PC-3 (cell line): ENCODE data around the gene HPS6. TPM values are rescaled to one million over a fixed set of nuclear protein-coding genes. Genes with fewer than 3 reads are reported as not detected.

ENCODE experiments used
- ATAC-seq: fragments of 200-7000 bp; cut with Tn5 transposase; 2 replicates; pipeline ENCODE4 v1.9.1; 2020; ENCODE audit warnings: mild to moderate bottlenecking, moderate library complexity
- BruUV-seq: library from RNA; stranded (reverse); fragments of 400-500 nt; replicated peaks from 2 replicates; lab custom pipeline; 2021; lab: Mats Ljungman, UMichigan
- CTCF ChIA-PET: fragments of 300-600 bp; sonication (Branson Sonifier 250); formaldehyde crosslinking; loops from one replicate; lab custom pipeline; 2022; ENCODE audit warnings: antibody characterized with exemption; lab: Charles Lee
- POLR2A ChIA-PET: fragments of 300-600 bp; sonication (Branson Sonifier 250); formaldehyde crosslinking; loops from one replicate; lab custom pipeline; 2022; ENCODE audit warnings: antibody characterized with exemption; ENCODE audit not compliant: unreplicated experiment; lab: Charles Lee
- DNase-seq: peaks from one replicate; pipeline ENCODE4 v3.0.0-alpha.2; 2015
- H2AFZ ChIP-seq: fragments of 300-600 bp; sonication (generic); 2 replicates; pipeline ENCODE4 v1.6.0; 2016; ENCODE audit warnings: antibody characterized with exemption, low read length
- H3F3A ChIP-seq: fragments of 300-600 bp; sonication (generic); one replicate; pipeline ENCODE4 v1.6.0; 2017; ENCODE audit warnings: antibody characterized with exemption, low read length, control low read depth, mild to moderate bottlenecking; ENCODE audit not compliant: unreplicated experiment
- H3K27ac ChIP-seq: fragments of 300-600 bp; sonication (generic); 2 replicates; pipeline ENCODE4 v1.5.1; 2016; ENCODE audit warnings: mild to moderate bottlenecking, low read length
- H3K27me3 ChIP-seq: fragments of 300-600 bp; sonication (generic); 2 replicates; pipeline ENCODE4 v1.6.1; 2016; ENCODE audit warnings: low read length, mixed read lengths
- H3K36me3 ChIP-seq: fragments of 300-600 bp; sonication (generic); 2 replicates; pipeline ENCODE4 v1.6.1; 2016; ENCODE audit warnings: low read depth, mixed run types, low read length, mixed read lengths
- H3K4me1 ChIP-seq: fragments of 300-600 bp; sonication (generic); 2 replicates; pipeline ENCODE4 v1.5.1; 2016; ENCODE audit warnings: low read length; ENCODE audit not compliant: insufficient read depth
- H3K4me2 ChIP-seq: fragments of 300-600 bp; sonication (generic); 2 replicates; pipeline ENCODE4 v1.6.0; 2016; ENCODE audit warnings: low read length
- H3K4me3 ChIP-seq: fragments of 300-600 bp; sonication (generic); 2 replicates; pipeline ENCODE4 v1.5.1; 2016; ENCODE audit warnings: mild to moderate bottlenecking, low read length, mixed read lengths
- H3K79me2 ChIP-seq: fragments of 300-600 bp; sonication (generic); 2 replicates; pipeline ENCODE4 v1.6.1; 2017; ENCODE audit warnings: low read length, mixed read lengths
- H3K9ac ChIP-seq: fragments of 300-600 bp; sonication (generic); 2 replicates; pipeline ENCODE4 v1.6.0; 2016; ENCODE audit warnings: mild to moderate bottlenecking, low read length
- H3K9me2 ChIP-seq: fragments of 300-600 bp; sonication (generic); replicated peaks from 2 replicates; pipeline ENCODE4 v1.6.1; 2016; ENCODE audit warnings: mixed run types, low read length, mixed read lengths
- H3K9me3 ChIP-seq: fragments of 300-600 bp; sonication (generic); 2 replicates; pipeline ENCODE4 v1.6.1; 2016; ENCODE audit warnings: low read length, mixed read lengths
- H4K20me1 ChIP-seq: fragments of 300-600 bp; sonication (generic); 2 replicates; pipeline ENCODE4 v1.6.1; 2016; ENCODE audit warnings: low read length, mixed read lengths
- EZH2 ChIP-seq: fragments of 300-600 bp; sonication (generic); IDR thresholded peaks from one replicate; pipeline ENCODE4 v1.6.1; 2017; ENCODE audit warnings: antibody characterized with exemption, mild to moderate bottlenecking, low read length; ENCODE audit not compliant: unreplicated experiment
- EZH2phosphoT487 ChIP-seq: fragments of 300-600 bp; sonication (generic); IDR thresholded peaks from 2 replicates; pipeline ENCODE4 v1.6.1; 2018; ENCODE audit warnings: mild to moderate bottlenecking, antibody characterized with exemption, low read length, borderline replicate concordance
- intact Hi-C: fragments of 100-400 bp; cut with micrococcal nuclease; formaldehyde crosslinking; loops from 2 replicates; pipeline ENCODE4 v1.9.0; 2023
- total RNA-seq: library from RNA; depleted of rRNA; stranded (reverse); fragments of >200 nt; gene quantifications from 2 replicates; pipeline ENCODE4 v1.2.3, GENCODE V29; 2014; rRNA removed
- TF ChIP-seq, protein P1 (sequence below): fragments of 300-600 bp; sonication (generic); conservative IDR thresholded peaks from 2 replicates; pipeline ENCODE4 v1.5.1; 2017; ENCODE audit warnings: antibody characterized with exemption, low read depth, mild to moderate bottlenecking, low read length

HPS6 gene
- total RNA-seq, 1 experiment from 2014 or later = 24.0 TPM

DNA sequence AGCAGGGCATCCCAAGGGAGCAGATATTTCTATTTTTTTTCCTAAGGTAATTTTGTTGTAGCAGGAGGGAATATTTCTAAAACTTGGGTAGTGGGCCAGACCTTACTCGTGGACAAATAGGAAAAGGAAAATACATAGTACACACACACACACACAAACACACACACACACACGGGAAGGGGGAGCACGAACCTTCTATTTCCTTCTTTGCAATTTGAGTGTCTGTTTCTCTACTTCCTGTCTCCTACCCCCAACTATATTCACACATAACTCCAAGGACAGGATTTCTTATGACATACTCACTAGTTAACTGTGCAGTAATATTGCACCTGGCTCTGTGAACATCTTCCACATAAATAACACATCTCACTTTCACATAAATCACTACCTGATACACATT lies 50.6 kb downstream of the HPS6 start:
- Histone ChIP-seq H3F3A (no peaks in the 10 kb centered on the region), H3K79me2 (peaks cover 77% of the 10 kb centered on the region), H3K27ac (no peak overlapping the region), H3K36me3 (no peaks in the 10 kb centered on the region), H2AFZ (no peak overlapping the region), H3K4me1 (peaks cover 43% of the 10 kb centered on the region), H4K20me1 (peaks cover 10% of the 10 kb centered on the region), H3K4me2 (peak overlapping the region; percentile 89; the same call in 1 of the 2 replicates), H3K9me3 (no peaks in the 10 kb centered on the region), H3K27me3 (no peaks in the 10 kb centered on the region), H3K4me3 (no peak overlapping the region), H3K9me2 (no peaks in the 10 kb centered on the region), H3K9ac (no peak overlapping the region)
- POLR2A ChIA-PET = no interaction called here
- CTCF ChIA-PET = interaction anchor here (0.5 kb wide), 1 partner anchor 1049 kb away, joined by 4 read pairs; no protein-coding TSS in a partner anchor
- intact Hi-C loops = no loop called here
- BruUV-seq = no TSS peak
- TF ChIP-seq, protein P1, sequence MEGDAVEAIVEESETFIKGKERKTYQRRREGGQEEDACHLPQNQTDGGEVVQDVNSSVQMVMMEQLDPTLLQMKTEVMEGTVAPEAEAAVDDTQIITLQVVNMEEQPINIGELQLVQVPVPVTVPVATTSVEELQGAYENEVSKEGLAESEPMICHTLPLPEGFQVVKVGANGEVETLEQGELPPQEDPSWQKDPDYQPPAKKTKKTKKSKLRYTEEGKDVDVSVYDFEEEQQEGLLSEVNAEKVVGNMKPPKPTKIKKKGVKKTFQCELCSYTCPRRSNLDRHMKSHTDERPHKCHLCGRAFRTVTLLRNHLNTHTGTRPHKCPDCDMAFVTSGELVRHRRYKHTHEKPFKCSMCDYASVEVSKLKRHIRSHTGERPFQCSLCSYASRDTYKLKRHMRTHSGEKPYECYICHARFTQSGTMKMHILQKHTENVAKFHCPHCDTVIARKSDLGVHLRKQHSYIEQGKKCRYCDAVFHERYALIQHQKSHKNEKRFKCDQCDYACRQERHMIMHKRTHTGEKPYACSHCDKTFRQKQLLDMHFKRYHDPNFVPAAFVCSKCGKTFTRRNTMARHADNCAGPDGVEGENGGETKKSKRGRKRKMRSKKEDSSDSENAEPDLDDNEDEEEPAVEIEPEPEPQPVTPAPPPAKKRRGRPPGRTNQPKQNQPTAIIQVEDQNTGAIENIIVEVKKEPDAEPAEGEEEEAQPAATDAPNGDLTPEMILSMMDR = no peak
- no peak for TF ChIP-seq EZH2
- no peak for TF ChIP-seq EZH2phosphoT487
- no peak for DNase-seq
- no peak for ATAC-seq

DNA sequence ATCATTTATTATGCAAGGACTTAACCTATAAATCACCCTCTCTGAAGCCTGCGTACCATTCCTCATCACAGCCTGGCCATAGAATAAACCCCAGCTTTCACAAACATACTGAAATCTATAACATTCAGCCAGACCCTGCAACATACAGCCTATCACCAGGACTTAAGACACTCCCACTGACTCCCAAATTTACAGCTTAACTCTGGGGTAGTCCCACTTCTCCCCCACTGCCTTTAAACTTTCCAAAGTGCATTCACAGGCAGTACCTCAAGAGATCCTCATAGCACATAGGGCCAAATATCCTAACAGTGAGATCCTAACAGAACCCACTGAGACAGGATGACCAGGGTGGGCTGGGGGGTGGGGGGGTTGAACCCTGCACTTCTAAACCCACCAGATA lies 51.5 kb downstream of the HPS6 start:
- Histone ChIP-seq H3K27ac (no peak overlapping the region), H3K27me3 (no peaks in the 10 kb centered on the region), H3K4me2 (peak overlapping the region; percentile 69; the same call in 1 of the 2 replicates), H3K4me1 (peaks cover 43% of the 10 kb centered on the region), H3F3A (no peaks in the 10 kb centered on the region), H3K9me2 (no peaks in the 10 kb centered on the region), H2AFZ (no peak overlapping the region), H3K79me2 (peaks cover 77% of the 10 kb centered on the region), H3K9me3 (no peaks in the 10 kb centered on the region), H3K4me3 (no peak overlapping the region), H4K20me1 (peaks cover 10% of the 10 kb centered on the region), H3K9ac (no peak overlapping the region), H3K36me3 (no peaks in the 10 kb centered on the region)
- no TSS peak for BruUV-seq
- DNase-seq = no peak
- ATAC-seq = no peak
- ChIA-PET CTCF (no interaction called here), POLR2A (no interaction called here)
- intact Hi-C loops = no loop called here
- TF ChIP-seq EZH2phosphoT487 = no peak
- TF ChIP-seq EZH2 = no peak
- TF ChIP-seq, protein P1 = no peak

Other genes starting within 250 kb of the HPS6 start
- gene OGA, start 246.9 kb upstream of the HPS6 start, total RNA-seq = 42.7 and 43.0 TPM in 2 replicates
- gene KCNIP2, start 221.5 kb upstream of the HPS6 start, total RNA-seq = 0.46 and 1.5 TPM in 2 replicates
- 7.8 and 9.7 TPM in 2 replicates for gene ARMH3, start 9.2 kb upstream of the HPS6 start, total RNA-seq
- 28.3 and 34.2 TPM in 2 replicates for gene LDB1, start 55.0 kb downstream of the HPS6 start, total RNA-seq
- gene PPRC1, start 67.7 kb downstream of the HPS6 start, total RNA-seq = 27.6 and 31.3 TPM in 2 replicates
- 69.9 TPM in 2 replicates for gene NOLC1, start 87.0 kb downstream of the HPS6 start, total RNA-seq
- gene ELOVL3, start 160.9 kb downstream of the HPS6 start, total RNA-seq = 0.40 TPM in 2 replicates
- gene PITX3, start 176.2 kb downstream of the HPS6 start, total RNA-seq = not detected in 2 replicates
- 25.2 and 31.3 TPM in 2 replicates for gene GBF1, start 180.2 kb downstream of the HPS6 start, total RNA-seq